HepG2 (cell line): ENCODE measurements around the gene CTF1. TPM values are rescaled to one million over a fixed set of nuclear protein-coding genes. Genes with fewer than 3 reads are reported as not detected.

Experiments used
- ATAC-seq: fragments of 200-7000 bp; cut with Tn5 transposase; 3 replicates; pipeline ENCODE4 v1.9.1; 2020; ENCODE audit warnings: mild to moderate bottlenecking, moderate library complexity
- BruUV-seq: library from RNA; stranded (reverse); fragments of 400-500 nt; replicated peaks from 2 replicates; lab custom pipeline; 2021; lab: Mats Ljungman, UMichigan
- CTCF ChIA-PET: fragments of 300-600 bp; formaldehyde crosslinking; extraction: SDS; loops from one replicate; lab custom pipeline; 2021; ENCODE audit warnings: low total read pairs, inconsistent platforms, low intra/inter-chr PET ratio; lab: Yijun Ruan, JAX
- POLR2A ChIA-PET: fragments of 350-600 bp; sonication (Branson Sonifier 250); formaldehyde crosslinking; loops from one replicate; lab custom pipeline; 2020; ENCODE audit warnings: antibody characterized with exemption, inconsistent platforms; lab: Yijun Ruan, JAX
- DNase-seq: peaks from one replicate; pipeline ENCODE4 v3.0.0-alpha.2; 2015; ENCODE audit warnings: low spot score
- FAIRE-seq: peaks from 3 replicates; lab custom pipeline; 2011; peaks lifted over from hg19 to GRCh38; lab: Jason Lieb, UNC
- H2AFZ ChIP-seq: one replicate; pipeline ENCODE4 v1.6.1; 2011; ENCODE audit warnings: low read length, inconsistent platforms
- H3K27ac ChIP-seq: fragments of 300-600 bp; 3 replicates; pipeline ENCODE4 v1.8.0; 2011; ENCODE audit warnings: mixed run types, mild to moderate bottlenecking, mixed read lengths, low read length, inconsistent platforms; ENCODE audit not compliant: insufficient read depth; ENCODE audit errors: extremely low read length
- H3K27me3 ChIP-seq, 2 experiments: fragments of 200-600 bp in 1 of 2; 2 replicates in 1 of 2; 3 replicates in 1 of 2; pipeline versions ENCODE4 v1.6.0 to v1.8.0; 2011; ENCODE audit warnings: low read length in 2 of 2, mild to moderate bottlenecking in 2 of 2, moderate library complexity in 2 of 2, inconsistent platforms in 1 of 2; ENCODE audit not compliant: insufficient read depth in 2 of 2, control insufficient read depth in 1 of 2
- H3K36me3 ChIP-seq, 2 experiments: fragments of 200-600 bp in 1 of 2; replicated peaks in 1 of 2; 2 replicates in 1 of 2; 3 replicates in 1 of 2; pipeline versions ENCODE4 v1.5.1 to v1.8.0; 2011; ENCODE audit warnings: low read length in 2 of 2, inconsistent platforms in 1 of 2; ENCODE audit not compliant: insufficient read depth in 2 of 2, control insufficient read depth in 1 of 2
- H3K4me1 ChIP-seq: 2 replicates; pipeline ENCODE4 v1.5.1; 2012; ENCODE audit warnings: low read length, inconsistent platforms; ENCODE audit not compliant: insufficient read depth
- H3K4me2 ChIP-seq: 2 replicates; pipeline ENCODE4 v1.6.0; 2011; ENCODE audit warnings: low read depth, low read length, inconsistent platforms
- H3K4me3 ChIP-seq, 3 experiments: fragments of 200-600 bp in 1 of 3; sonication (generic), shearing (Covaris generic) in 1 of 3; replicated peaks in 1 of 3; 2 replicates each; pipeline ENCODE4 v1.5.1; 2011 to 2016; ENCODE audit warnings: low read length in 3 of 3, inconsistent platforms in 2 of 3, low read depth in 2 of 3, mild to moderate bottlenecking in 2 of 3, control low read depth in 1 of 3, mixed read lengths in 1 of 3; ENCODE audit not compliant: insufficient read depth in 1 of 3
- H3K79me2 ChIP-seq: one replicate; pipeline ENCODE4 v1.6.1; 2011; ENCODE audit warnings: low read length, inconsistent platforms; ENCODE audit not compliant: insufficient read depth
- H3K9ac ChIP-seq: 2 replicates; pipeline ENCODE4 v1.6.0; 2011; ENCODE audit warnings: mild to moderate bottlenecking, low read depth, low read length, inconsistent platforms; ENCODE audit not compliant: insufficient read depth
- H3K9me3 ChIP-seq: 2 replicates; pipeline ENCODE4 v1.5.1; 2012; ENCODE audit warnings: mild to moderate bottlenecking, low read length
- H4K20me1 ChIP-seq: 2 replicates; pipeline ENCODE4 v1.6.0; 2011; ENCODE audit warnings: inconsistent platforms, mild to moderate bottlenecking, low read length, moderate library complexity; ENCODE audit not compliant: insufficient read depth
- CEBPB ChIP-seq: IDR thresholded peaks from 2 replicates; pipeline ENCODE4 v1.6.1; 2011; ENCODE audit warnings: low read depth, low read length, improper control_type of control experiment, borderline replicate concordance
- DPF2 ChIP-seq: sonication (generic); formaldehyde crosslinking; IDR thresholded peaks from 2 replicates; pipeline ENCODE4 v1.4.0; 2020; ENCODE audit warnings: mild to moderate bottlenecking, low read depth, missing genetic modification reagents, borderline replicate concordance
- NFE2L1 ChIP-seq: sonication (generic); formaldehyde crosslinking; IDR thresholded peaks from 2 replicates; pipeline ENCODE4 v1.4.0; 2020; ENCODE audit warnings: missing genetic modification reagents, mild to moderate bottlenecking, borderline replicate concordance
- PHB2 ChIP-seq: fragments of 450-650 bp; IDR thresholded peaks from 2 replicates; pipeline ENCODE4 v1.6.1; 2018; ENCODE audit not compliant: partially characterized antibody
- PRPF4 ChIP-seq: fragments of 200-400 bp; formaldehyde crosslinking; IDR thresholded peaks from 2 replicates; pipeline ENCODE4 v1.6.1; 2016; ENCODE audit warnings: low read length, low read depth; ENCODE audit not compliant: poor library complexity, severe bottlenecking
- RXRB ChIP-seq: IDR thresholded peaks from 2 replicates; pipeline ENCODE4 v1.6.1; 2016; ENCODE audit warnings: borderline replicate concordance, missing genetic modification reagents, missing compliant biosample characterization
- ZFP36L2 ChIP-seq: sonication (generic); formaldehyde crosslinking; IDR thresholded peaks from 2 replicates; pipeline ENCODE4 v1.4.0; 2020; ENCODE audit warnings: missing genetic modification reagents
- ZNF619 ChIP-seq: sonication (generic); formaldehyde crosslinking; IDR thresholded peaks from 2 replicates; pipeline ENCODE4 v1.4.0; 2020; ENCODE audit warnings: mild to moderate bottlenecking, missing genetic modification reagents
- ZNF773 ChIP-seq: sonication (generic); formaldehyde crosslinking; IDR thresholded peaks from 2 replicates; pipeline ENCODE4 v1.4.0; 2020; ENCODE audit warnings: missing genetic modification reagents, borderline replicate concordance
- WGBS: methylation state at CpG from one replicate; pipeline ENCODE4 v1.1.6; 2017; ENCODE audit warnings: low lambda C conversion rate; 5-methylcytosine and 5-hydroxymethylcytosine counted together
- in situ Hi-C: cut with HindIII; loops from 2 replicates; pipeline ENCODE4 v1.10.0; 2017; ENCODE audit warnings: low pct_unique_long_range_greater_than_20kb; ENCODE audit not compliant: extremely low pct_ligation_motif_present
- intact Hi-C: fragments of 100-400 bp; cut with micrococcal nuclease; formaldehyde crosslinking; loops from one replicate; pipeline ENCODE4 v1.10.0; 2022; ENCODE audit not compliant: unreplicated experiment
- polyA plus RNA-seq, 8 experiments: library from polyadenylated mRNA; depleted of rRNA in 3 of 8; stranded (reverse) in 7 of 8; unstranded in 1 of 8; fragments of >200 nt; fragmentation: Illumina TruSeq in 4 of 8; extraction: Trizol in 4 of 8; gene quantifications; 2 replicates each; pipeline versions ENCODE4 v1.2.1 to v1.2.3, GENCODE V29; 2011 to 2016; ENCODE audit warnings: low read depth in 4 of 8, missing spikeins in 1 of 8, mixed read lengths in 1 of 8; ENCODE audit not compliant: insufficient read depth in 1 of 8
- total RNA-seq, 5 experiments: library from RNA; depleted of rRNA; stranded (reverse); fragments of >200 nt; fragmentation: Illumina TruSeq; extraction: Trizol; gene quantifications; 2 replicates each; pipeline ENCODE4 v1.2.3, GENCODE V29; 2016; ENCODE audit warnings: low read depth in 1 of 5
- TF ChIP-seq, protein P1 (sequence below): sonication (generic); IDR thresholded peaks from 2 replicates; pipeline ENCODE4 v1.6.1; 2016; ENCODE audit warnings: low read depth, borderline replicate concordance
- TF ChIP-seq, protein P2 (sequence below): sonication (generic); formaldehyde crosslinking; IDR thresholded peaks from 2 replicates; pipeline ENCODE4 v1.4.0; 2020; ENCODE audit warnings: missing genetic modification reagents
- TF ChIP-seq, protein P3 (sequence below), 2 experiments: fragments of 450-650 bp in 1 of 2; sonication (generic) in 1 of 2; formaldehyde crosslinking; IDR thresholded peaks; 2 replicates each; pipeline versions ENCODE4 v1.5.0 to v1.8.0; 2020 to 2022; ENCODE audit warnings: mild to moderate bottlenecking in 1 of 2, missing genetic modification reagents in 1 of 2

CTF1 gene
- total and polyA plus RNA-seq, 2 of the 13 experiments (the other 11 are each of a cell fraction or from before 2014, with no cell fraction given), result 0.13 to 1.8 TPM

DNA sequence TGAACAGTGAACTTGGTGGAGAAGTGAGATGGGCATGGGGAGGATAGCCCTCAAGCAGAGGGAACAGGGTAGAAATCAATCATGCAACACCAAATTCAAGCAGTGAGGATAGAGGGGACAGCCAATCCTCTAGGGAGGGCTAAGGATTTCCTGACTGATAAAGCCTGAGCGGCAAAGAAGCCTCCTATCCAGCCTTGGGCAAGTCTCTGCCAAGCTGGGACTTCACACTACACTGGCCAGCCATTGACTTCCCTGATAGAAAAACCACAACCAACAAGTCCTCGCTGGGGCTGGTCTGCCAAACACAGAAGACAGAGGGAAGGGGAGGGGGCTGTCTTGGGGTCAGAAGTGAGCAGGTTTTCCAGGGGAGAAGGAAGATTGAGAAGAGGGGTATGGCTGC, 24.5 kb downstream of the CTF1 start:
- no peak for DNase-seq
- no peak for FAIRE-seq
- H3K9me3 ChIP-seq, result no peaks in the 10 kb centered on the region
- no peak overlapping the region for H3K4me2 ChIP-seq
- no peak overlapping the region for H3K9ac ChIP-seq
- H2AFZ ChIP-seq, result no peak overlapping the region
- no peaks in the 10 kb centered on the region; a peak in 1 of 5 replicates for H3K27me3 ChIP-seq
- no peak overlapping the region for H3K4me3 ChIP-seq
- WGBS, result 88% methylated on average over 2 of the region's 2 CpGs
- no peak overlapping the region for H3K27ac ChIP-seq
- no peak for TF ChIP-seq RXRB (CRISPR knock-in tag)
- TF ChIP-seq ZNF619 (CRISPR knock-in tag), result no peak
- TF ChIP-seq ZNF773 (CRISPR knock-in tag), result no peak
- TF ChIP-seq, protein P1, sequence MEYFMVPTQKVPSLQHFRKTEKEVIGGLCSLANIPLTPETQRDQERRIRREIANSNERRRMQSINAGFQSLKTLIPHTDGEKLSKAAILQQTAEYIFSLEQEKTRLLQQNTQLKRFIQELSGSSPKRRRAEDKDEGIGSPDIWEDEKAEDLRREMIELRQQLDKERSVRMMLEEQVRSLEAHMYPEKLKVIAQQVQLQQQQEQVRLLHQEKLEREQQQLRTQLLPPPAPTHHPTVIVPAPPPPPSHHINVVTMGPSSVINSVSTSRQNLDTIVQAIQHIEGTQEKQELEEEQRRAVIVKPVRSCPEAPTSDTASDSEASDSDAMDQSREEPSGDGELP, result no peak
- TF ChIP-seq DPF2 (CRISPR knock-in tag), result no peak
- TF ChIP-seq PHB2, result no peak
- no peaks in the 10 kb centered on the region; the same call in 1 of the 2 replicates for H4K20me1 ChIP-seq
- CTCF ChIA-PET, result interaction anchor here (0.8 to 2.8 kb wide), 2 partner anchors 76 to 107 kb away, joined by 3 to 19 read pairs; no protein-coding TSS in a partner anchor
- H3K79me2 ChIP-seq, result no peaks in the 10 kb centered on the region
- BruUV-seq, result no TSS peak
- no peak for ATAC-seq
- peaks cover 19% of the 10 kb centered on the region for H3K4me1 ChIP-seq
- in situ Hi-C loops (loop anchor here (5.0 kb wide), 1 partner anchor 79 kb away; no protein-coding TSS in a partner anchor), intact Hi-C loops (loop anchor here (1.0 to 10.0 kb wide), 2 partner anchors 77 to 226 kb away; partner anchors contain the start of gene SRCAP)
- POLR2A ChIA-PET, result no interaction called here
- peaks cover 0 to under 1% of the 10 kb centered on the region in 2 experiments; a peak in 1 of 5 replicates for H3K36me3 ChIP-seq

DNA sequence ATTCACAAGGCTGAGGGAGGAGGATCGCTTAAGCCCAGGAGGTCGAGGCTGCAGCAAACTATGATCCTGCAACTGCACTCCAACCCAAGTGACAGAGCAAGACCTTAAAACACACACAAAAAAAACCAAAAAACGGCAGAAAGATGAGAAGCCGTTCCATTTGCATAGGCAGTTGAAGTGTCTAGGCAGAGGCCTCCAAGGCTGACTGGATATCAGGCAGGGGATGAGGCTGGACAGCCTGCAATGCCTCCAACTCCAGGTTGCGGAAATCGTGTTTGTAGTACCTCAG, 25.0 kb downstream of the CTF1 start:
- DNase-seq (no peak), FAIRE-seq (no peak), ATAC-seq (no peak)
- 34% methylated on average over 6 of the region's 6 CpGs for WGBS
- H3K4me2 ChIP-seq, result peak overlapping the region; percentile 97
- no TSS peak for BruUV-seq
- no peaks in the 10 kb centered on the region; a peak in 1 of 5 replicates for H3K27me3 ChIP-seq
- H4K20me1 ChIP-seq, result no peaks in the 10 kb centered on the region; the same call in 1 of the 2 replicates
- CTCF ChIA-PET, result interaction anchor here (0.8 to 2.8 kb wide), 4 partner anchors 19 to 116 kb away, joined by 3 to 19 read pairs (median 3); no protein-coding TSS in a partner anchor
- intact Hi-C loops, result loop anchor here (1.0 to 10.0 kb wide), 2 partner anchors 77 to 227 kb away; partner anchors contain the start of gene SRCAP
- peaks cover 0 to 5% of the 10 kb centered on the region in 2 experiments; a peak in 1 of 5 replicates for H3K36me3 ChIP-seq
- in situ Hi-C loops, result loop anchor here (5.0 kb wide), 1 partner anchor 79 kb away; no protein-coding TSS in a partner anchor
- no peak overlapping the region for H3K27ac ChIP-seq
- H2AFZ ChIP-seq, result no peak overlapping the region
- H3K4me1 ChIP-seq, result peaks cover 19% of the 10 kb centered on the region
- H3K79me2 ChIP-seq, result no peaks in the 10 kb centered on the region
- peak overlapping the region in 2 of 3 experiments; percentile 64 to 82; a peak in 4 of 6 replicates for H3K4me3 ChIP-seq
- H3K9me3 ChIP-seq, result no peaks in the 10 kb centered on the region
- POLR2A ChIA-PET, result no interaction called here
- peak overlapping the region; percentile 10; the same call in 1 of the 2 replicates for H3K9ac ChIP-seq
- TF ChIP-seq CEBPB, result peak; percentile 36; the same call in 1 of the 2 replicates
- no peak for TF ChIP-seq ZFP36L2 (CRISPR knock-in tag)
- TF ChIP-seq PRPF4, result no peak
- TF ChIP-seq, protein P2, sequence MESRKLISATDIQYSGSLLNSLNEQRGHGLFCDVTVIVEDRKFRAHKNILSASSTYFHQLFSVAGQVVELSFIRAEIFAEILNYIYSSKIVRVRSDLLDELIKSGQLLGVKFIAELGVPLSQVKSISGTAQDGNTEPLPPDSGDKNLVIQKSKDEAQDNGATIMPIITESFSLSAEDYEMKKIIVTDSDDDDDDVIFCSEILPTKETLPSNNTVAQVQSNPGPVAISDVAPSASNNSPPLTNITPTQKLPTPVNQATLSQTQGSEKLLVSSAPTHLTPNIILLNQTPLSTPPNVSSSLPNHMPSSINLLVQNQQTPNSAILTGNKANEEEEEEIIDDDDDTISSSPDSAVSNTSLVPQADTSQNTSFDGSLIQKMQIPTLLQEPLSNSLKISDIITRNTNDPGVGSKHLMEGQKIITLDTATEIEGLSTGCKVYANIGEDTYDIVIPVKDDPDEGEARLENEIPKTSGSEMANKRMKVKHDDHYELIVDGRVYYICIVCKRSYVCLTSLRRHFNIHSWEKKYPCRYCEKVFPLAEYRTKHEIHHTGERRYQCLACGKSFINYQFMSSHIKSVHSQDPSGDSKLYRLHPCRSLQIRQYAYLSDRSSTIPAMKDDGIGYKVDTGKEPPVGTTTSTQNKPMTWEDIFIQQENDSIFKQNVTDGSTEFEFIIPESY (CRISPR knock-in tag), result peak; percentile 95
- TF ChIP-seq NFE2L1, result no peak
- TF ChIP-seq, protein P3, sequence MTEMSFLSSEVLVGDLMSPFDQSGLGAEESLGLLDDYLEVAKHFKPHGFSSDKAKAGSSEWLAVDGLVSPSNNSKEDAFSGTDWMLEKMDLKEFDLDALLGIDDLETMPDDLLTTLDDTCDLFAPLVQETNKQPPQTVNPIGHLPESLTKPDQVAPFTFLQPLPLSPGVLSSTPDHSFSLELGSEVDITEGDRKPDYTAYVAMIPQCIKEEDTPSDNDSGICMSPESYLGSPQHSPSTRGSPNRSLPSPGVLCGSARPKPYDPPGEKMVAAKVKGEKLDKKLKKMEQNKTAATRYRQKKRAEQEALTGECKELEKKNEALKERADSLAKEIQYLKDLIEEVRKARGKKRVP (CRISPR knock-in tag; IDR thresholded peaks at IDR 0.05), result no peak
